Keratinocyte (primary cell): ENCODE measurements around the gene CALM1.

Source experiments
- CTCF ChIP-seq, 3 experiments: IDR thresholded peaks in 1 of 3; conservative IDR thresholded peaks in 1 of 3; optimal IDR thresholded peaks in 1 of 3; 2 replicates in 2 of 3; 3 replicates in 1 of 3; pipeline versions ENCODE3 to v1.5.1; 2011; ENCODE audit warnings: low read length in 3 of 3, mild to moderate bottlenecking in 3 of 3, moderate library complexity in 2 of 3, control low read depth in 1 of 3, inconsistent platforms in 1 of 3; ENCODE audit not compliant: insufficient read depth in 2 of 3; ENCODE audit errors: extremely low read depth in 1 of 3
- EZH2 ChIP-seq: IDR thresholded peaks from one replicate; pipeline ENCODE4 v1.6.1; 2012; ENCODE audit warnings: inconsistent platforms, mild to moderate bottlenecking, low read length, moderate library complexity

DNA sequence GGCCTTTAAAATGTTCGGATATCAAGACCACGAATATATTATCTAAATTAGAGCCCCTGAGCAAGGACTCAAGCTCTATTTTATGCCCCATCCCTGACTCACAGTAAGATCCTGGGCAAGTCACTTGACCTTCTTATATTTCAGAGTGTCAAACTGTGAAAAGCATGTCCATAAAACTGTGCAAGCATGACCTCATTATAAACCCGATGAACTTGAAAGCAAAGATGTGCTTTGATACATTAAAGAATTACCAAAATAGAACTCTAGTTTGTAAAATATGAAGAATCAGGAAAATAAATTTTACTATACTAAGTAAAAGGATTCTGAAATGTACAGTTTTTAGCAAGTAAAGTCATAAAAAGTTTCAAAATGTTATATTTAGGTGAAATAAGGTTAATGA is 2.9 kb upstream of the CALM1 start:
- TF ChIP-seq CTCF (optimal IDR thresholded peaks at IDR 0.05 in 1 of 3, IDR thresholded peaks at IDR 0.05 in 1 of 3, conservative IDR thresholded peaks at IDR 0.05 in 1 of 3; ENCODE audit: extremely low read depth in 1 of 3, insufficient read depth in 2 of 3, low read length in 3 of 3): no peak
- no peak for TF ChIP-seq EZH2
